Adrenal gland (tissue), 5 donors: ENCODE measurements around the gene NDST1.

Experiments used
- POLR2A ChIP-seq, 2 donors: fragments of 450-650 bp; IDR thresholded peaks; one replicate each; pipeline ENCODE4 v1.6.1; 2017; ENCODE audit warnings: antibody characterized with exemption in 2 of 2, mild to moderate bottlenecking in 2 of 2, moderate library complexity in 1 of 2
- TF ChIP-seq, protein P1 (sequence below), 6 experiments: fragments of 450-650 bp in 4 of 6; fragments of 200-600 bp in 2 of 6; sonication (generic) in 1 of 6; IDR thresholded peaks; 1 replicate in 5 of 6; 2 replicates in 1 of 6; pipeline versions ENCODE4 v1.5.1 to v1.8.0; 2016 to 2021; ENCODE audit warnings: antibody characterized with exemption in 6 of 6, mild to moderate bottlenecking in 2 of 6, moderate library complexity in 1 of 6
- donor health status: DM: no; HTN: no; CAD: no.

DNA sequence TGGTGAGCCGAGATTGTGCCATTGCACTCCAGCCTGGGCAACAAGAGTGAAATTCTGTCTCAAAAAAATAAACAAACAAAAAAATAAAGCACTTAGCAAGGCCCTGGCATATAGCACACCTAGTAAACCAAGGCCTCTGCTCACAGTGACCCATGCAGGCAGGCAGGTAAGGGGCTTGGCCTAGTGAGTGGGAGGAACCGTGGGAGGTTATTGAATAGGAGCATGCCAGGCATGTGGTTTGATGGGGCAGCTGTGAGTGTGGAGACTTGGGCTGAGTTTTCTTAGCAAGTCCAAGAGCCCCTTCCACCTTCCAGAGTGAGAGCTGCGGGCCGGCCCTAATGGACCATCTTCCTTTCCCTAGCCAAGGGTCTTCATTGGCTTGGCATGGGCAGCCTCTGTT lies 4.5 kb upstream of the NDST1 start:
- TF ChIP-seq, protein P1, sequence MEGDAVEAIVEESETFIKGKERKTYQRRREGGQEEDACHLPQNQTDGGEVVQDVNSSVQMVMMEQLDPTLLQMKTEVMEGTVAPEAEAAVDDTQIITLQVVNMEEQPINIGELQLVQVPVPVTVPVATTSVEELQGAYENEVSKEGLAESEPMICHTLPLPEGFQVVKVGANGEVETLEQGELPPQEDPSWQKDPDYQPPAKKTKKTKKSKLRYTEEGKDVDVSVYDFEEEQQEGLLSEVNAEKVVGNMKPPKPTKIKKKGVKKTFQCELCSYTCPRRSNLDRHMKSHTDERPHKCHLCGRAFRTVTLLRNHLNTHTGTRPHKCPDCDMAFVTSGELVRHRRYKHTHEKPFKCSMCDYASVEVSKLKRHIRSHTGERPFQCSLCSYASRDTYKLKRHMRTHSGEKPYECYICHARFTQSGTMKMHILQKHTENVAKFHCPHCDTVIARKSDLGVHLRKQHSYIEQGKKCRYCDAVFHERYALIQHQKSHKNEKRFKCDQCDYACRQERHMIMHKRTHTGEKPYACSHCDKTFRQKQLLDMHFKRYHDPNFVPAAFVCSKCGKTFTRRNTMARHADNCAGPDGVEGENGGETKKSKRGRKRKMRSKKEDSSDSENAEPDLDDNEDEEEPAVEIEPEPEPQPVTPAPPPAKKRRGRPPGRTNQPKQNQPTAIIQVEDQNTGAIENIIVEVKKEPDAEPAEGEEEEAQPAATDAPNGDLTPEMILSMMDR (IDR thresholded peaks at IDR 0.05): no peak
- no peak for TF ChIP-seq POLR2A (IDR thresholded peaks at IDR 0.05)
